Heart left ventricle (tissue), 13 donors: ENCODE measurements around the gene CCNC.

Experiments
- CTCF ChIP-seq, 12 donors: fragments of 200-600 bp; sonication (generic) in 4 of 12; IDR thresholded peaks; one replicate each; pipeline versions ENCODE4 v1.5.0 to v1.8.0; 2018 to 2022; ENCODE audit warnings: antibody characterized with exemption in 12 of 12, mild to moderate bottlenecking in 5 of 12
- POLR2A ChIP-seq, 2 donors: fragments of 450-650 bp; IDR thresholded peaks; one replicate each; pipeline ENCODE4 v1.6.1; 2017; ENCODE audit warnings: antibody characterized with exemption in 2 of 2, mild to moderate bottlenecking in 2 of 2, moderate library complexity in 2 of 2
- donor health status: ischemic (EF 13 %, LVEDD 7.1; RV severe dilation, severe dysfunction).
- donor health status: DM: no; HTN: yes; CAD: no.
- donor health status: DM: no; HTN: no; CAD: no.
- donor health status: ischemic (EF 25% LVEDD 6.9; RV normal size, moderate dysfunction).
- donor health status: ischemic (EF 25% LVEDD 5.7; RV mildly dilated, moderate dysfunction).
- donor health status: ischemic (EF 35%, LVEDD 5.7; RV mildly dilated, moderate dysfunction).
- donor health status: nonischemic (EF 11% LVEDD 7.7; RV severe dilation, severe dysfunction).
- donor health status: DM: yes; HTN: yes; CAD: no.
- donor health status: PGD.
- donor health status: ischemic (EF 29% LVEDD 5.4; RV normal size, mild dysfunction).
- donor health status: nonischemic (EF 23%, LVEDD 6.1; RV moderate dilation, normal function).

DNA sequence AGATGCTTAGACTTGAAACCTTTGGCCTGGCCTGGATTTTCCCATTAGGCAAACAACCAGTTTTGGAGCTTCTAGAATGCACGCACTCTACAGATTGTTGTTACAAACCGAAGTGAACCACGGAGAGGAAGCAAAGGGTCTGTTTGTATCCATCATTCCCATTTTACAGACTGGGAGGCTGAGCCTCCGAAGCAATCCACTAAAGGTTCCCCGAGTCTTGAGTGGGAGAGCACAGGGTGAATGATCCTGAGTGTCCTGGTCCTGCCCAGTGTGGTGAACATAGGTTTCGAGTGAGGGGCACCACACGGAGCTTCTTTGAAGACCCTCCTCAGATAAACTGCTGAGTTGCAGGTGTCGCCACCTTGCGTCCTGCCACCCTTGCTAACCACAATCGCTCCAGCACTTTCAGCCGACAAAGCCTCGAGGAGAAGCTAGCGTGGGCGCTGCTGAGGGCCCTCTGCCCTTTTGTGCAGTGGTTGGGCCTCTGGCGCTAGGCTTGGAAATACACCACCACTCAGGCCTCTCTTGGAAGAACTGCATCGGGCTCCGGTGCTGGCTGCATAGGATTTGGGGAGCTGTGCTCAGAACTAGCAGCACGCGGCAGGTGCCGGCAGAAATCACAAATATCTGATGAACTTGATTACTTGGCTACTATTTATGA, 36.7 kb upstream of the CCNC start:
- no peak for TF ChIP-seq CTCF (IDR thresholded peaks at IDR 0.05)
- no peak for TF ChIP-seq POLR2A (IDR thresholded peaks at IDR 0.05)
